Cerebellar cortex (tissue), 1 donor: Measurements from ENCODE around the gene AXL.

ENCODE experiments used
- DNase-seq: peaks from one replicate; pipeline ENCODE4 v3.0.0-alpha.2; 2015; ENCODE audit warnings: low spot score

The AXL gene

DNA sequence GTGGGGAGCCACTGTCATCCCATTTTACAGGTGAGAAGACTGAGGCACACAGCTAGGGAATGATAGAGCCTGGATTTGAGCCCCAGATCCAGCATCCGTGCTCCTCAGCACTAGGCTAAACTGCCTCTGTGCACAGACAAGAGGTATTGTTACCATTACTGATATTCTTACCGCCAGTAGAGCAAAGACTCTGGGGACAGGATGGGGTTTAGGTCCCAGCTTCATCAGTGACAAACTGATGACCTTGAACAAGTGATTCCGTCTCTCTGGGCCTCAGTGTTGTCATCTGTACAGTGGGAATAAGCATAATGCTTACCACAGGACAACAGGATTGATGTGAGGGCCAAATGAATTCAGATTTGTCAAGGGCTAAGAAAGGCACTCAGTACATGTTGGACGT is 16.5 kb downstream of the AXL start:
- DNase-seq = no peak

- no peak for DNase-seq
These were observed 19.2 kb downstream of the AXL start for GRCh38 chr19:41238244-41238643.

DNA sequence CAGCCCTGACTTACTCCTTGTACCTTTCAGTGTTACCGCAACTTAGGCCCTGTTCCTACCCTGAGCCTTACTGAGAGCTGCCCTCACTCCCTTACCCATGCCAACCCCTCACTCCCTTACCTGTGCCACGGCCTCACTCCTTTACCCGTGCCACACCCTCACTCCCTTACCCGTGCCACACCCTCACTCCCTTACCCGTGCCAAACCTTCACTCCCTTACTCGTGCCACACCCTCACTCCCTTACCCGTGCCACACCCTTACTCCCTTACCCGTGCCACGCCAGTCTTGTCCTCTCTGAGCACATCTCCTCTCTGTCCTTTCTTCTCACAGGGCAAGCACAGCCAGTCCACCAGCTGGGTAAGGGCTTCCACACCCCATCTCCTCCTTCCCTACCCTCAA is 20.3 kb downstream of the AXL start:
- no peak for DNase-seq

DNA sequence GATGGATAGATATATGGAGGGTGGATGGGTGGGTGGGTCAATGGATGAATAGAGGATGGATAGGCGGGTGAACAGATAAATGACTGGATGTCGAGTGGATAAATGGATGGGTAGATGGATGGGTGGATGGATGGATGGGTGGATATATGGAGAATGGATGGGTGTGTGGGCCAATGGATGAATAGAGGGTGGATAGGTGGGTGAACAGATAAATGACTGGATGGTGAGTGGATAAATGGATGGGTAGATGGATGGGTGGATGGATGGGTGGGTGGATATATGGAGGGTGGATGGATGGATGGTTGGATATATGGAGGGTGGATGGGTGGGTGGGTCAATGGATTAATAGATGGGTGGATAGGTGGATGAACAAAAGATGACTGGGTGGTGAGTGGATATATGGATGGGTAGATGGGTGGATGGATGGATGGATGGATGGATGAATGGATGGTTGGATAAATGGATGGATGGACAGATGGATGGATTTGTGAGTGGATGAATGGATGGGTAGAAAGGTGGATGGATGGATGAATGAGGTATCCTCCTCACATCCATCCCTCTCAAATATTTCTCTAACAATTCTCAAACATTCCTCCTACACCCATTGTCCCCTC is 21.0 kb downstream of the AXL start:
- no peak for DNase-seq

DNA sequence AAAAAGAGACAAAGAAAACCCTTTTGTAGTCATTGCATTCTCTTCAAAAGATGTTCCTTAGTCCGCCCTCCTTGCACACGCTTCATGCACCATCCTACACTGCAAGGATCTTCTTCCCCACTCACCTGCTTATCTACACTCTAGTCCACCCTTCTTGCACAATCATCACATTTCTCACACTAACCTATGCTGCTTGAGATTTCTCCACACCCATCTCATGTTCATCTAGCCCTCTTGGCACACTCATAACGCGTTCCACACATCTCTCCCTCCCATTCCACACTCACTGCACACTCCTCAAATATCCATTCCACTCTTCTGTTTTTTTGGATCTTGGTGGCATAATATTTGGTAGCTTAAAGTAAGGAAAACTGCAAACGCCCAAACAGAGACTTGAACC is 22.8 kb downstream of the AXL start:
- DNase-seq = no peak

DNA sequence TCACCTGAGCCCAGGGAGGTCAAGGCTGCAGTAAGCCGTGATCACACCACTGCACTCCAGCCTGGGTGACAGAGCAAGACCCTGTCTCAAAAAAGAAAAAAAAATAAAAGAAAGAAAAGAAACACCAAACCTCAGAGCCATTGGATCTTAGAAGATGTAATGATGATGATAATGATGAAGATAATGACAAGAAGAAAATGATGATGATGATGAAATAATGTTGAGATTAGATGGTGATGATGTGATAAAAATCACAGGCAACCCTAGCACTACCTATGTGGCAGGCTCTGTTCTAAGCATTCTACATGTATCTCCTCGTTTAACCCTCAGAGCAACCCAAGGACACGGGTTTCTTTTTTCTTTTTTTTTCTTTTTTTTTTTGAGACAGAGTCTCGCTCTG is 25.1 kb downstream of the AXL start:
- DNase-seq = no peak

DNA sequence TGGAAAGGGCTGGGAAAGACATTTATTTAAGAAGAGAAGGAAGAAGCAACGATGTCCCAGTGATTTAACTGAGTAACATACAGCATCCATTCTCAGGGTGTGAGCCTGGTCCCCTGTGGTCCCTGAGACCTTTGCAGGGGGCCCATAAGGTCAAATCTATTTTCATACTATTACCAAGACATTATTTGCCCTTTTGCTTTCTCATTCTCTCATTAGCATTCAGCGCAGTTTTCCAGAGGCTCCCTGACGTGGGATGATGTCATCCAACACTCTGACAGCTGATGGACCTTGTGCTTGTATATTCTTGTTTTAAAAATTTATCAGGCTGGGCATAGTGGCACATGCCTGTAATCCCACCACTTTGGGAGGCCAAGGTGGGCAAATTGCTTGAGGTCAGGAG is 26.8 kb downstream of the AXL start:
- DNase-seq = no peak

DNA sequence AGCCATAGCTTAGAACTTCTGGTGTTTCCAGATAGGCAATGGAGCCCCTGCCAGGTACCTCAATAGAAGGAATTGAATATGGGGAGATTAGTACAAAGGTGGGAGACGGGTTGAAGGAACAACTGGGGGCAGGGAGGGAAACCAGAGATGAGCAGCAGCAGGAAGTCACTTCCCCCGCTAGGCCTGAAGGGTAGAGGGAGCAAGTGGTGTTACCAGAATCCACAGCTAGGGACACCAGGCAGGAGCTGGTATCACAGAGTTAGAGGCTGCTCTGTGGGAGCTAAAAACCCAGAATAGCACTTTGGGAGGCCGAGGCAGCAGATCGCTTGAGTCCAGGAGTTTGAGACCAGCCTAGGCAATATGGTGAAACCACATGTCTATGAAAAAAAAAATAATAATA is 29.9 kb downstream of the AXL start:
- no peak for DNase-seq

GRCh38 chr19:41249707-41250423 is 30.8 kb downstream of the AXL start:
- no peak for DNase-seq

DNA sequence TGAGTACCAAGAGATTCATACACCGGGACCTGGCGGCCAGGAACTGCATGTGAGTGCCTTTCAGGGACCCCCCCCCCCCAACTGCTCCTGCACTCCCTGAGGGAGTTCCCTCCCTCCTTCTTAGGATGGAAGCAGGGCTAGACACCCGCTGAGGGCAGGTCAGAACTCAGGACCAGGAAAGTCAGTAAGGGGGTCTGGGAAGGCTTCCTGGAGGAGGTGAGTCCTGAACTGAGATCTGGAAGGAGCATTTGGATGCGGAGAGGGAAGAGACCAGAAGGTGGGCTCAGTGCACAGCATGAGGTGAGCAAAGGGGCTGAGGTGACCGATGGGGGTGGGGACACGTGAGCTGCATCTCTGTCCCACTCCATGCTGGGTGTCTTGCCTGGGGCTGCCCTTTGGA is 34.6 kb downstream of the AXL start:
- DNase-seq = no peak

- no peak for DNase-seq
These were observed 36.1 kb downstream of the AXL start for GRCh38 chr19:41255171-41255570.

DNA sequence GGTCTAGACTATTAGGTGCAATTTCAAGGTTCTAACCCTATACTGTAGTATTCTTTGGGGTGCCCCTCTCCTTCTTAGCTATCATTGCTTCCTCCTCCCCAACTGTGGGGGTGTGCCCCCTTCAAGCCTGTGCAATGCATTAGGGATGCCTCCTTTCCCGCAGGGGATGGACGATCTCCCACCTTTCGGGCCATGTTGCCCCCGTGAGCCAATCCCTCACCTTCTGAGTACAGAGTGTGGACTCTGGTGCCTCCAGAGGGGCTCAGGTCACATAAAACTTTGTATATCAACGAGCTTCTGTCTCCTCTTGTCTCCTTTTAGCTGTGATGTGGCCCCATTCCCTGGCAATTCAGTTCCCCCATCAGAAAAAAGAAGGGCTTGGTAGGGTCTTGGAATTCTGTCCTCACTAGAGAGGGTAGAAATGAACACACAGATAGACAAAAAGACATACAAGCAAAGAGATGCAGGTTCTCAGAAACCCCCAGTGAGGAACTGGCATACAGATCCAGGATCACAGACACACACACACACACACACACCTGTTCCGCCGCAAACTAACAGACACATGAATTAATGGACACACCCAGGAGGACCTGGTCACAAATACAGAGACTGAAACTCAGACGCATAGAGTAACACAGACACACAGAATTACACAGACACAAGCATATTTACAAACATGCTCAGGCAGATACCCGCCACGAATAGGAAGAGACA is 42.6 kb downstream of the AXL start:
- peak; percentile 2 for DNase-seq

GRCh38 chr19:41263042-41263849 is 44.2 kb downstream of the AXL start:
- no peak for DNase-seq

DNA sequence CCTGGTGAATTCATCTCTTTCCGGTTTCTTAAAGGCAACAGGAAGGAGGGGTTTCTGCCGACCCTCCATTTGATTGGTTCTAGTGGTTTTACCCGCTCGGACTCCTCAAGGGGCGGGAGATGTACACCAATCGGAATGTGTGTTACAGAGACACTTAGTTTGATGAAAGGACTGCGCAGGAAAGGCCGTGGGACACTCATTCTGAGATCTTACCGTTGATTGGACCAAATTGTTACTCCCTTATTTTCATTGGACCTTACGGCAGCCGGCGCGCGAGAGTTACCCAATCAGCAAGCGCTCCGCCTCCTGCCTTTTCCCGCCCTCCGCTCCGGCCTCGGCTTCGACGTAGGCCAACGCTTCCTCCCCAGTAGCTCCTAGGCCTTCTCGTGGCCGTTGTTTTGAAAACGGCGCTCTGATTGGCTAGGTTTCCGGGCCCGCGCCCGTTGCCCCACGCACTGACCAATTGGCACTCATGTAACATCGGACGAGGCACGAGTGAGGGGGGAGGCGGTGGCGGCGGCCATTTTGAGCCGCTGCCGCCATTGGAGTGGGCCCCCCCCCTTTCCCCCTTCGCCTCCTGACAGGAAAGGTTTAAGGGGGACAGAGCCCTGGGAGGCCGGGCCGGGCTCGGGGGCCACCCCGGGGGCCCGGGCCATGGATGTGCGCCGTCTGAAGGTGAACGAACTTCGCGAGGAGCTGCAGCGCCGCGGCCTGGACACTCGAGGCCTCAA is 45.0 kb downstream of the AXL start, which contains the start of gene HNRNPUL1:
HNRNPUL1 (plus strand) TSS at position 523 of the 731 bp plus-strand sequence; CDS start at position 655, 132 bp downstream.
- peak; percentile 100 for DNase-seq

DNA sequence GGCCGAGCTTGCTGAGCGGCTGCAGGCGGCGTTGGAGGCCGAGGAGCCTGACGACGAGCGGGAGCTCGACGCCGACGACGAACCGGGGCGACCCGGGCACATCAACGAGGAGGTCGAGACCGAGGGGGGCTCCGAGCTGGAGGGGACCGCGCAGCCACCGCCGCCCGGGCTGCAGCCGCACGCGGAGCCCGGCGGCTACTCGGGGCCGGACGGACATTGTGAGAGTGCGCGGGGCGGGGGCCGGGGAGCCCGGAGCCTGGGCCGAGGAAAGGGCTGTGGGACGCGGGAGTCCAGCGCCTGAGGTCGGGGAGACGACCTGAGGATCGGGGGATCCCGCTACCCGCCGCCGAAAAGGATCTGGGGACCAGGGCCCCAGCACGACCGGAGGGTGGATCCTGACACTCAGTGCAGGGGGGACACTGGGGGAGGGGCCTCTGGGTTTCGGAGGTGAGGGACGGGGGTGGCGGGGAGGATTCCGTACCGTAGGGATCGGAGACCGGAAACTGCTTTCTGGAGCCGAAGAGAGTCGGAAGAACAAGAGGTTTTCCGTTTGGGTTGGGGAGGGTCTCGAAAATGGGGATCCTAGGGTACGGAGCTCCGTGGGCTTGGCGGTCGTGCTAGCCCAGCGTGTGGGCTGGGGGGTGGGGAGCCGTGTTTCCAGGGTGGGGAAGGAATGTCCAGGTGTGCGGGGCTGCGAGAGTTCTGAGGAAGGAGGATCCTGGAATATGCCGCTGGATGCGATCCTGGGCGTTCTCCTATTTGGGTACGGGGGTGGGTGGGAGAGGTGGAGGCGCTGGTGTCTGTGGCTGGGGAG is 45.8 kb downstream of the AXL start:
- DNase-seq = peak; percentile 29

- DNase-seq = peak; percentile 3
These were observed 46.6 kb downstream of the AXL start for GRCh38 chr19:41265395-41266153.

GRCh38 chr19:41269055-41269454 is 50.0 kb downstream of the AXL start:
- DNase-seq = no peak

GRCh38 chr19:41269571-41269970 is 50.5 kb downstream of the AXL start:
- no peak for DNase-seq

GRCh38 chr19:41273076-41273475 is 54.1 kb downstream of the AXL start:
- no peak for DNase-seq

DNA sequence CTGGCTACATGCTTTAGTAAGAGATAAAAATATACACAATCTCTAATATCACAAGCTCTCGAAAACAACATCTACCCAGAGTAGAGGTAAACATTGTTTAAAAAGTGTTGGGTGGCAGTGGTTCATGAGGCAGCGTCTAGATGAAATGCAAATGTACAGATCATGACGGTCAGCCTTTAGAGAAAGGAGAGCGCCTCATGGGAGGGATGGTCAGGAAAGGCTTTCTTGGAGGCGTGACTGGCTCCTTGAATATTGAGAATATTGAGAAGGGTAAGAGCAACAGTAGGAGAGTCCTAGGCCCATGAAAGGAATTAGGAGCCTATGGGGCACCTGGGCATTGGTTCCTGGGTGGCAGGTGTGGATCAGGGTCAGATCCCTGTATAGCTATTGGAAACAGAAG is 55.8 kb downstream of the AXL start:
- no peak for DNase-seq
